Measurements from ENCODE around the gene RTN4RL2. TPM values are rescaled to one million over a fixed set of nuclear protein-coding genes. Genes with fewer than 3 reads are reported as not detected.
A peak's percentile ranks its signal among the peaks of the same experiment; 100 is the strongest.

The RTN4RL2 gene
- total and polyA plus RNA-seq, 9 donors: 0.23 to 2.0 (median 0.68) TPM; not detected in 1

DNA sequence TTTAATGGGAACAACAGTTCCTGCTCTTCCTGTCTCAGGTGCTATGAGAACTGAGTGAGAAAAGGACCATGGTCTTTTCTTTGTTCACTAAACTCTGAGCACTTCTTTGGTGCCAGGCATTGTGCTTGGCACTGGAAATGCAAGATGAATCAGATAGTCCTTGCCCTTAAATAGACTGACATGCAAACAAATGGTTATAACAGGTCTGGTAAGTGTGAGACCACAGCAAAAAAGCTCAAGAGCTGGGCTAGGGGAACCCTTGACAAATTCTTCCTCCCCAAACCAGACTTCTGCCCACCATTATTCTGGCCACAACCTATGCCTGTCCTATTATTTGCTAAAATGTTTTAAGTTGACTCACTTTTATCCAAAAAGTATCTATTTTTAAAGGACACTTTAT is 38.5 kb upstream of the RTN4RL2 start:
- Histone ChIP-seq H3K4me3 (no peak overlapping the region), H3K4me1 (ENCODE audit: insufficient read depth) (peaks cover 17% of the 10 kb centered on the region), H3K9me3 (no peaks in the 10 kb centered on the region), H3K36me3 (no peaks in the 10 kb centered on the region), H3K27me3 (no peaks in the 10 kb centered on the region), H3K27ac (no peak overlapping the region)
- TF ChIP-seq, protein P1, sequence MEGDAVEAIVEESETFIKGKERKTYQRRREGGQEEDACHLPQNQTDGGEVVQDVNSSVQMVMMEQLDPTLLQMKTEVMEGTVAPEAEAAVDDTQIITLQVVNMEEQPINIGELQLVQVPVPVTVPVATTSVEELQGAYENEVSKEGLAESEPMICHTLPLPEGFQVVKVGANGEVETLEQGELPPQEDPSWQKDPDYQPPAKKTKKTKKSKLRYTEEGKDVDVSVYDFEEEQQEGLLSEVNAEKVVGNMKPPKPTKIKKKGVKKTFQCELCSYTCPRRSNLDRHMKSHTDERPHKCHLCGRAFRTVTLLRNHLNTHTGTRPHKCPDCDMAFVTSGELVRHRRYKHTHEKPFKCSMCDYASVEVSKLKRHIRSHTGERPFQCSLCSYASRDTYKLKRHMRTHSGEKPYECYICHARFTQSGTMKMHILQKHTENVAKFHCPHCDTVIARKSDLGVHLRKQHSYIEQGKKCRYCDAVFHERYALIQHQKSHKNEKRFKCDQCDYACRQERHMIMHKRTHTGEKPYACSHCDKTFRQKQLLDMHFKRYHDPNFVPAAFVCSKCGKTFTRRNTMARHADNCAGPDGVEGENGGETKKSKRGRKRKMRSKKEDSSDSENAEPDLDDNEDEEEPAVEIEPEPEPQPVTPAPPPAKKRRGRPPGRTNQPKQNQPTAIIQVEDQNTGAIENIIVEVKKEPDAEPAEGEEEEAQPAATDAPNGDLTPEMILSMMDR (IDR thresholded peaks at IDR 0.05): no peak
- TF ChIP-seq POLR2A (IDR thresholded peaks at IDR 0.05) (no peak), EP300 (IDR thresholded peaks at IDR 0.05) (no peak)
- DNase-seq: no peak
- intact Hi-C loops (cut with DNase I): loop anchor here in 2 of 4 donors (5.0 to 10.0 kb wide), 2 partner anchors 85 to 87 kb away; partner anchors contain the start of genes P2RX3 (in 2 of the 2) and SSRP1 (in 2 of the 2)

DNA sequence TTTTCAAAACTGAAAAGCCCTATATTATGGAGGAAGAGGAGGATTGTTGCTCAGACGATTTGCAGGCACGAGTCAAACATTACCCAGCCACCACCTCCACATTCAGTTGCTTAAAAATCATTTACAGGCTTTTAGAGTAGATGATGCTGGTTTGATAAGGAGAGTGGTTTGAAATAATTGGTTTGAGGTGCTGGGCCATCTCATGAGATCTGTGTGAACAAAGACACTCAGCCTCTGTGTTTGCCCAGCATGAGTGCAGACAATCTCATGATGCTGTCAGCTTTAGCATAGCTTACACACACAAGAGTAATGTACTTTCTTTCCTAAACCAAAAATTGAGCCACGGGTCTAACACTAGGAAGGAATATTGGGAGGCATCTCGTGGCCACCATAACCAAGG is 37.7 kb upstream of the RTN4RL2 start:
- no peak for TF ChIP-seq EP300 (IDR thresholded peaks at IDR 0.05)
- TF ChIP-seq, protein P1 (IDR thresholded peaks at IDR 0.05): no peak
- no peak for TF ChIP-seq POLR2A (IDR thresholded peaks at IDR 0.05)
- DNase-seq: no peak
- Histone ChIP-seq H3K27me3 (no peaks in the 10 kb centered on the region), H3K27ac (no peak overlapping the region), H3K4me3 (no peak overlapping the region), H3K9me3 (no peaks in the 10 kb centered on the region), H3K36me3 (no peaks in the 10 kb centered on the region), H3K4me1 (ENCODE audit: insufficient read depth) (peaks cover 19% of the 10 kb centered on the region)
- intact Hi-C loops (cut with DNase I): loop anchor here in 2 of 4 donors (5.0 to 10.0 kb wide), 2 partner anchors 85 to 88 kb away; partner anchors contain the start of genes P2RX3 (in 2 of the 2) and SSRP1 (in 2 of the 2)
- 88 to 90% (median 90%) methylated on average over 4 of the region's 4 CpGs for WGBS, 3 donors

DNA sequence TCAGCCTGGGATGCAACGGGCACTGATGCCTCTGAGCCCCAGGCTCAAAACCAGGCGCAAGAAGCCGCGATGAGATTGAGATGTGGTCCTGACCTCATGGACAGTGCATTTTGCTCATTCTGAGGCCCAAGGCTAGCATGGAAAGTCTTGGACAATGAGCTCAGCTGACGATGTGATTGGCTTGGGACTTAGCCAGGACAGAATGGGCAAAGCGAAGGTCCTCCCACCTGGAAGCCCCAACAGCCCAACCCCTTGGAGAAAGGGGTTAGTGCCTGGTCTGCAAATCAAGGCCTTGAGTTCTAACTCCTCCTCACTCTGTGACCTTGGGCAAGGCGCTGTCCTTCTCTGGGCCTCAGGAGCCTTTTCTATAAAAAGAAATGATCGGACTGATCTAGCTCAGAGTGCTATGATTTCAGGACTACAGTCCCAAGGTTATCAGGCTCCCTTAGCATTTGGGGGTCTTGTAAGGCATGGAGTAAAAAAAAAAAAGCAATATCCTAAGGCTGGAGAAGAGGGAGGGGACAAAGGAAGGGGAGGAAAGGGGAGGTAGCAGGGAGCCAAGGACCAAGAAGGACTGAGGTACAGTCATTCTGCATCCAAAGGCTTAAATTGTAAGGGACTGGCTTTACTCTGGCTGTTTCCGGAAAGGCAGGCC is 36.1 kb upstream of the RTN4RL2 start:
- Histone ChIP-seq H3K4me3 (no peak overlapping the region), H3K27ac (peak overlapping the region; percentile 41 to 93), H3K4me1 (ENCODE audit: insufficient read depth) (peaks cover 23% of the 10 kb centered on the region), H3K36me3 (no peaks in the 10 kb centered on the region), H3K27me3 (no peaks in the 10 kb centered on the region), H3K9me3 (no peaks in the 10 kb centered on the region)
- TF ChIP-seq EP300 (IDR thresholded peaks at IDR 0.05): no peak
- TF ChIP-seq, protein P1 (IDR thresholded peaks at IDR 0.05): no peak
- TF ChIP-seq POLR2A (IDR thresholded peaks at IDR 0.05): no peak
- DNase-seq: no peak
- intact Hi-C loops (cut with DNase I): loop anchor here in 2 of 4 donors (5.0 to 10.0 kb wide), 2 partner anchors 87 to 89 kb away; partner anchors contain the start of genes P2RX3 (in 2 of the 2) and SSRP1 (in 2 of the 2)
- WGBS, 3 donors: 79 to 83% (median 82%) methylated on average over 9 of the region's 9 CpGs

DNA sequence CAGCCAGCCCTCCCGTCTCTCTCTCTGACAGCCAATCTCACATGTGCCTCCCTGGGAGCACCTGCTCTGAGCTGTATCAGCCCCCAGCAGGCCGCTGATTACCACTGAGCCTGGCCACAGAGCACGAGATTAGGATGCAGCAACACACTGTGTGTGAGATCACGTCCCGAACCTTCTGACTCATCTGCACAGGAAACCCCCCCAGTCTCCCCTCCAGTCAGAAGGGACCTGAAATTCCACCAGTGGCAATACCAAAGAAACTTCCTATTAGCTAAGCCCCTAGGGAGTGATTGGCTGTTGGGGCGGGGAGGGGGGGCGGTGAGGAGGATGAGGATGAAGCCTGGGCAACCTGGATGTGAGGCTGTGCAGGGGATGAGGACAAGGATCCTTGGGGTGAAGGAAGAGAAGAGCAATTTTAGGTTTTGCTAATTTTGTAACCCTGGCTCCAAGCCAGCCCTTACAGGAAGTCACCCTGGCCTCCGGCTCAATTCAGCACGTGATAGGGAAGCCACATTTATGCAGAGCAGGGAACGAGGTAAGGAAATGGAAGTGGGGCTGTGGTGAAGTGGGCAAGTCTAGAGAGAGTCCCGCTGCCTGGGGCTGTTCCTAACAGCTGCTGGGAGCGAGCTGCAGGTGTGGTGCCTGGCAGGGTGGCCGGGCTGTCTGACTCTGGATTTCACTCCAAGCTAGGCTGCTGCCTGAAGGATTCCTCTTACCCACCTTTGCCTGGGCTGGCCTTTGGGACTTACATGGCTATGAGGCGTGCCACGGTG is 35.4 kb upstream of the RTN4RL2 start:
- H3K36me3 ChIP-seq: no peaks in the 10 kb centered on the region
- intact Hi-C loops (cut with DNase I): loop anchor here in 2 of 4 donors (5.0 to 10.0 kb wide), 3 partner anchors 88 to 1152 kb away; partner anchors contain the start of genes P2RX3 (in 2 of the 2), SSRP1 (in 2 of the 2), LPXN (in 1 of the 2) and ZFP91 (in 1 of the 2)
- DNase-seq: peak; percentile 58 to 78 (median 60)
- peak overlapping the region; percentile 93 to 98 for H3K27ac ChIP-seq
- H3K4me1 ChIP-seq (ENCODE audit: insufficient read depth): peaks cover 23% of the 10 kb centered on the region
- TF ChIP-seq POLR2A (IDR thresholded peaks at IDR 0.05) (no peak), EP300 (IDR thresholded peaks at IDR 0.05) (no peak)
- H3K27me3 ChIP-seq: no peaks in the 10 kb centered on the region
- 40 to 61% (median 49%) methylated on average over 15 of the region's 15 CpGs for WGBS, 3 donors
- H3K4me3 ChIP-seq: no peak overlapping the region
- H3K9me3 ChIP-seq: no peaks in the 10 kb centered on the region

Measured in ovary (tissue), 9 donors.